GM19351 (cell line): Measurements from ENCODE around the gene BTNL8.

Experiments
- ATAC-seq: cut with Tn5 transposase; IDR thresholded peaks from one replicate; pipeline ENCODE4 v1.9.1; 2021; ENCODE audit warnings: mild to moderate bottlenecking, moderate library complexity; ENCODE audit not compliant: unreplicated experiment

The BTNL8 gene

DNA sequence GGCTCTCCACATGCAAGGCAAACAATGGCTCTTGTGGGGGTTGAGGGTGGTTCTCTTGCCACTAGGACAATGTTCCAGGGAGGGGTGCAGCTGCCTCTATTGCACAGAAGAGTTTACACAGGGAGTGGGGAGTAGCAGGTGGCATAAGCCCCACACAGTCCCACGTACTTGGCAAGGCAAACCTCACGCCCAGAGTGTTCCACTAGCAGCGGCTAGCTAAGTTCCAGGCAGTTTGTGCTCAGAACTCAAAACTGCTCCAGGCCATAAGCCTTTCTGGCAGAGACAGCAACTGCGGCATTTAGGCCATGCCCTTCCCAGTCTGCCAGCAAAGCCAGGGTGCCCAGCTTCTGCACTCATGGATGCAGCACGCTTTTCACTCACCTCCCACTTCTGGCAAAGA is 60.7 kb downstream of the BTNL8 start:
- no peak for ATAC-seq

GRCh38 chr5:180960209-180960608 is 61.2 kb downstream of the BTNL8 start:
- ATAC-seq: no peak

DNA sequence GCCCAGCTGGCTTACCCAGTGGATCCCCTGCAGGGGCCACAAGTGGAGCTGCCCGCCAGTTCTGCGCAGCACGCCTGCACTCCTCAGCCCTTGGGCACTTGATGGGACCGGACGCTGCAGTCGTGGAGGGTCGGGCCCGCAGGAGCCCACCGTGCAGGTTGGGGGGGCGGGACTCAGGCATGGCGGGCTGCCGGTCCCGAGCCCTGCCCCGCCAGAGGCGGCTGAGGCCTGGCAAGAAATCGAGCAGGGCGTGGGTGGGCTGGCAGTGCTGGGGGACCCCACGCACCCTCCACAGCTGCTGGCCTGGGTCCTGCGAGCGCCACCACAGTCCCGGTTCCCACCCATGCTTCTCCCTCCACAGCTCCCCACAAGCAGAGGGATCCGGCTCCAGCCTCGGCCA is 70.4 kb downstream of the BTNL8 start:
- no peak for ATAC-seq

- ATAC-seq: no peak
Measured at GRCh38 chr5:180970336-180970735, 71.4 kb downstream of the BTNL8 start.

- no peak for ATAC-seq
Measured at GRCh38 chr5:180970875-180971274, 71.9 kb downstream of the BTNL8 start.

GRCh38 chr5:180974612-180975315 is 75.8 kb downstream of the BTNL8 start:
- no peak for ATAC-seq

- ATAC-seq: peak; percentile 78
Measured at GRCh38 chr5:180975338-180975737, 76.4 kb downstream of the BTNL8 start.

GRCh38 chr5:180976518-180976917 is 77.6 kb downstream of the BTNL8 start:
- ATAC-seq: no peak

DNA sequence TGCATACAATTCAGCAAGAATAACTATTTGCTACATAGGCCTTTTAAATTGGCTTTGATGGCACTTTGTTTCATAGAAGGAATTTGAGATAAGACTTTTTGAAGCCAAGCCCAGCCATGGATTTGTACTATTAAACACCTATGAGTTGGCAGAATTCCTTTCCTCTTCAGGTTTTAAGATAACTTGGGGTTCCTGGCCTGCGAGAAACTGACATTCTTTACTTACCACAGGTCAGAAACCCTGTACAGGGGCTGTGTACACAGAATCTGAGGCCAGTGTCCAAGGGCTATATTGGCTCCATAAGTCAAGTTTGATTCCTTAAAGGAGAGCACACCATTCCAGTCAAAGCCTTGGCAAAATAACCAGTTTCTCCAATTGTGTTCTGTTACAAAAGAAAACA is 78.9 kb downstream of the BTNL8 start:
- no peak for ATAC-seq

DNA sequence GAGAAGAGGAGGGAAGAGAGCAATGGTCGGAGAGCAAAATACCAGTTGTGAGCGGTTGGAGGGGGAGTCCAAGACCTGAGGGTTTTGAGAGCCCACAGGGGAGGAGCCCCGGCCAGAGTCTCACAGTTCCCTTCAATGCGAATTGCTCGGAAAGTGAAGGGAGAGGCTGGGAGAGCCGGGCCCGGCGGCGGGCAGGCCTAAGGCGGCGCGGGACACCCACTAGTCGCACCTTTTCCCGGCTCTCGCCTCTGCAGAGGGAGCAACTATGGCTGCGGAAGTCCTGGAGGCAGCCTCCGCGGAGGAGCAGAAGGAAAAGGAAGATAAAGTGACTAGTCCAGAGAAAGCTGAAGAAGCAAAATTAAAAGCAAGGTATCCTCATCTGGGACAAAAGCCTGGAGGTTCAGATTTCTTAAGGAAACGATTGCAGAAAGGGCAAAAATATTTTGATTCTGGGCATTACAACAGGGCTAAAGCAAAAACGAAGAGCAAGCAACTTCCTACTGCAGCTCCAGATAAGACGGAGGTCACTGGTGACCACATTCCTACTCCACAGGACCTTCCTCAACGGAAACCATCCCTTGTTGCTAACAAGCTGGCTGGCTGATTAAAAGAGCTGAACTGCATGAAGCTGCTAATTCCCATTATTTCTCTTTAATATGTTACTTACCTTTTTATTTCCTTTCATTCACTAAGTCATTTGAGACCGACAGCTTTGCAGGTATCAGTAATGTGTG is 83.2 kb downstream of the BTNL8 start:
- ATAC-seq: no peak

DNA sequence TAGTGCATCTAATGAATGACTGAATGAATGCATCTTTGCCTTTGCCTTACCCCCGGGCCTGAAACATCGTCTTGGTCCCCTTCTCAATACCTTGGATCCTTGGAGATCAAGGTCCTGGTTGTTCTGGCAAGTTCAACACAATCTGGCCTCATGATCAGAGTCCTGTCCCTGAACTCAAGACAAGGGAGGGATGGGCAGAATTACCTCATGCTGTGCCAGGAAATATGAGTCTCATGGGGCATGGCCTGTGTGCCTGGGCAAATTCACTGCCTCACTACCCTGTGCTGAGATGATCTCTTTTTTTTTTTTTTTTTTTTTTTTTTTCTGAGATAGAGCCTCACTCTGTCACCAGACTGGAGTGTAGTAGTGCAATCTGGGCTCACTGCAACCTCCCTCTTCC is 89.1 kb downstream of the BTNL8 start:
- no peak for ATAC-seq

DNA sequence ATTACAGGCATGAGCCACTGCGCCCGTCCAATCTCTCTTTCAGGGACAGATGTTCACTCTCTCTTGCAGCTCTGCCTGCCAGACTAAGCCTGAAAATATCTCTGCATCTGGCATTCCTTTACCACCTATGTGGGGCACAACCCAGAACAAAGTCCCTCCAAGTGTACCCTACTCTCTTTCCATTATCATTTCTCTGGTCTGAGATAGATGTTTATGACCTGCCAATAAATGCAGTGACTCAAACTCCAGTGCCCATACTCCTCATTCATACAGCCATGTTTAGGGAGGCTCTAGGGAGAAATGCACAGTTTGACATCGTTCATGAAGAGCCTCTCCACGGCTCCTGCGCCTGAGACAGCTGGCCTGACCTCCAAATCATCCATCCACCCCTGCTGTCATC is 89.6 kb downstream of the BTNL8 start, which contains the start of gene BTNL3:
Gene BTNL3 (plus strand): TSS at position 255 of the 400 bp plus-strand sequence. CDS start 183 bp downstream, outside the sequence.
- no peak for ATAC-seq

GRCh38 chr5:180990086-180990881 is 91.3 kb downstream of the BTNL8 start:
- no peak for ATAC-seq

GRCh38 chr5:180990882-180991242 is 91.9 kb downstream of the BTNL8 start:
- no peak for ATAC-seq
